Neural cell (in vitro differentiated cells): ENCODE data around the gene MED13L.

Experiments used
- CTCF ChIP-seq: fragments of 450-650 bp; IDR thresholded peaks from 2 replicates; pipeline ENCODE4 v1.5.1; 2014; ENCODE audit warnings: antibody characterized with exemption, mild to moderate bottlenecking, moderate library complexity; ENCODE audit not compliant: poor library complexity, severe bottlenecking
- EP300 ChIP-seq: fragments of 450-650 bp; conservative IDR thresholded peaks from 2 replicates; pipeline ENCODE4 v1.6.1; 2014; ENCODE audit warnings: antibody characterized with exemption, mild to moderate bottlenecking, moderate library complexity; ENCODE audit not compliant: poor library complexity, severe bottlenecking
- EZH2 ChIP-seq: fragments of 200-600, 300-800 bp; shearing (Covaris generic), sonication (generic); IDR thresholded peaks from 2 replicates; pipeline ENCODE4 v1.6.1; 2014; ENCODE audit warnings: antibody characterized with exemption, low read length, borderline replicate concordance, mild to moderate bottlenecking; ENCODE audit not compliant: insufficient read depth, poor library complexity, severe bottlenecking
- MXI1 ChIP-seq: fragments of 450-650 bp; conservative IDR thresholded peaks from 2 replicates; pipeline ENCODE4 v1.6.1; 2014; ENCODE audit warnings: antibody characterized with exemption, mild to moderate bottlenecking; ENCODE audit not compliant: poor library complexity, severe bottlenecking
- POLR2AphosphoS5 ChIP-seq: IDR thresholded peaks from 2 replicates; pipeline ENCODE4 v1.6.1; 2012
- RAD21 ChIP-seq: fragments of 450-650 bp; conservative IDR thresholded peaks from 2 replicates; pipeline ENCODE4 v1.6.1; 2014; ENCODE audit warnings: antibody characterized with exemption, mild to moderate bottlenecking, moderate library complexity
- REST ChIP-seq: IDR thresholded peaks from 2 replicates; pipeline ENCODE4 v1.6.1; 2012; ENCODE audit warnings: borderline replicate concordance
- TAF1 ChIP-seq: IDR thresholded peaks from 2 replicates; pipeline ENCODE4 v1.6.1; 2012; ENCODE audit warnings: low read depth

- TF ChIP-seq MXI1 (no peak), CTCF (no peak), EP300 (no peak), RAD21 (no peak), POLR2AphosphoS5 (no peak), TAF1 (no peak), EZH2 (no peak), REST (no peak)
Measured at GRCh38 chr12:116080415-116080814, 197.1 kb downstream of the MED13L start.
